MCF 10A (cell line): ENCODE results near the gene AHSP. TPM values are rescaled to one million over a fixed set of nuclear protein-coding genes. Genes with fewer than 3 reads are reported as not detected.
"Not testable (repeated sequence)": the region's sequence is repeated elsewhere in the genome, so short reads cannot be mapped to it uniquely, and the experiment has no call there.

ENCODE experiments used
- BruUV-seq: library from RNA; stranded (reverse); fragments of 400-500 nt; replicated peaks from 2 replicates; lab custom pipeline; 2021; lab: Mats Ljungman, UMichigan
- CTCF ChIA-PET: fragments of 300-600 bp; sonication (Branson Sonifier 250); formaldehyde crosslinking; extraction: SDS; loops from one replicate; lab custom pipeline; 2021; ENCODE audit warnings: antibody characterized with exemption, inconsistent platforms; lab: Yijun Ruan, JAX
- POLR2A ChIA-PET: fragments of 300-600, 350-650 bp; sonication (Branson Sonifier 250); formaldehyde crosslinking; extraction: SDS; loops from one replicate; lab custom pipeline; 2020; ENCODE audit warnings: antibody characterized with exemption, inconsistent platforms; lab: Yijun Ruan, JAX
- DNase-seq: peaks from one replicate; pipeline ENCODE4 v3.0.0-alpha.2; 2018; ENCODE audit not compliant: unreplicated experiment
- H3K27ac Mint-ChIP-seq: one replicate; pipeline ENCODE4 v1.8.0; 2022; ENCODE audit warnings: mild to moderate bottlenecking, low read depth, mixed read lengths; ENCODE audit not compliant: unreplicated experiment
- H3K27me3 Mint-ChIP-seq: one replicate; pipeline ENCODE4 v1.8.0; 2022; ENCODE audit warnings: mixed read lengths; ENCODE audit not compliant: insufficient read depth, unreplicated experiment
- H3K36me3 Mint-ChIP-seq: one replicate; pipeline ENCODE4 v1.8.0; 2022; ENCODE audit warnings: mild to moderate bottlenecking, moderate library complexity, mixed read lengths; ENCODE audit not compliant: insufficient read depth, unreplicated experiment
- H3K4me1 Mint-ChIP-seq: one replicate; pipeline ENCODE4 v1.8.0; 2022; ENCODE audit warnings: mixed read lengths; ENCODE audit not compliant: insufficient read depth, unreplicated experiment
- H3K4me3 Mint-ChIP-seq: one replicate; pipeline ENCODE4 v1.8.0; 2022; ENCODE audit warnings: mild to moderate bottlenecking, moderate library complexity, mixed read lengths; ENCODE audit not compliant: unreplicated experiment
- H3K9me3 Mint-ChIP-seq: one replicate; pipeline ENCODE4 v1.8.0; 2022; ENCODE audit warnings: mixed read lengths; ENCODE audit not compliant: unreplicated experiment
- intact Hi-C: fragments of 100-400 bp; cut with micrococcal nuclease; formaldehyde crosslinking; loops from 2 replicates; pipeline ENCODE4 v1.14.1; 2022
- total RNA-seq: library from RNA; stranded (reverse); gene quantifications from 2 replicates; pipeline ENCODE4 v1.2.3, GENCODE V29; 2022
- TF ChIP-seq, protein P1 (sequence below): fragments of 200-600 bp; IDR thresholded peaks from one replicate; pipeline ENCODE4 v1.8.0; 2022; ENCODE audit warnings: antibody characterized with exemption, mild to moderate bottlenecking; ENCODE audit not compliant: unreplicated experiment

Gene AHSP
- total RNA-seq, 1 experiment from 2014 or later, result not detected

- Mint-ChIP-seq H3K4me3 (no peak overlapping the region), H3K27ac (no peak overlapping the region), H3K36me3 (no peaks in the 10 kb centered on the region), H3K27me3 (no peaks in the 10 kb centered on the region), H3K9me3 (peaks cover 47% of the 10 kb centered on the region), H3K4me1 (no peaks in the 10 kb centered on the region)
- DNase-seq, result no peak
- no TSS peak for BruUV-seq
- CTCF ChIA-PET, result no interaction called here
- intact Hi-C loops, result no loop called here
- TF ChIP-seq, protein P1, sequence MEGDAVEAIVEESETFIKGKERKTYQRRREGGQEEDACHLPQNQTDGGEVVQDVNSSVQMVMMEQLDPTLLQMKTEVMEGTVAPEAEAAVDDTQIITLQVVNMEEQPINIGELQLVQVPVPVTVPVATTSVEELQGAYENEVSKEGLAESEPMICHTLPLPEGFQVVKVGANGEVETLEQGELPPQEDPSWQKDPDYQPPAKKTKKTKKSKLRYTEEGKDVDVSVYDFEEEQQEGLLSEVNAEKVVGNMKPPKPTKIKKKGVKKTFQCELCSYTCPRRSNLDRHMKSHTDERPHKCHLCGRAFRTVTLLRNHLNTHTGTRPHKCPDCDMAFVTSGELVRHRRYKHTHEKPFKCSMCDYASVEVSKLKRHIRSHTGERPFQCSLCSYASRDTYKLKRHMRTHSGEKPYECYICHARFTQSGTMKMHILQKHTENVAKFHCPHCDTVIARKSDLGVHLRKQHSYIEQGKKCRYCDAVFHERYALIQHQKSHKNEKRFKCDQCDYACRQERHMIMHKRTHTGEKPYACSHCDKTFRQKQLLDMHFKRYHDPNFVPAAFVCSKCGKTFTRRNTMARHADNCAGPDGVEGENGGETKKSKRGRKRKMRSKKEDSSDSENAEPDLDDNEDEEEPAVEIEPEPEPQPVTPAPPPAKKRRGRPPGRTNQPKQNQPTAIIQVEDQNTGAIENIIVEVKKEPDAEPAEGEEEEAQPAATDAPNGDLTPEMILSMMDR, result no peak
- POLR2A ChIA-PET, result no interaction called here
These were observed 45.1 kb downstream of the AHSP start for GRCh38 chr16:31572821-31573220.

DNA sequence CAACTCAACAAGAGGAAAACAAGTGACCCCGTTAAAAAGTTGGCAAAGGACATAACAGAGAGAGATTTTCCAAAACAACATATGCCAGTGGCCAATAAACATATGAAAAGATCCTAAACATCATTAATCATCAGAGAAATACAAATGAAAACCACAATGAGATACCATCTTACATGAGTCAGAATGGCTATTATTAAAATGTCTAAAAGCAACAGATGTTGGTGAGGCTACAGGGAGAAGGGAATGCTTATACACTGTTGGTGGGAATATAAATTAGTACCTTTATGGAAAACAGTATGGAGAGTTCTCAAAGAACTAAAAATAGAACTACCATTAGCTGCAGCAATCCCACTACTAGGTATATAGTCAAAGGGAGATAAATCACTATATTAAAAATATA, 46.5 kb downstream of the AHSP start:
- peaks cover 34% of the 10 kb centered on the region for H3K9me3 Mint-ChIP-seq
- H3K36me3 Mint-ChIP-seq, intact Hi-C loops, POLR2A ChIA-PET, H3K27me3 Mint-ChIP-seq, CTCF ChIA-PET, BruUV-seq, H3K4me1 Mint-ChIP-seq, DNase-seq, H3K27ac Mint-ChIP-seq, H3K4me3 Mint-ChIP-seq: not testable (repeated sequence)

DNA sequence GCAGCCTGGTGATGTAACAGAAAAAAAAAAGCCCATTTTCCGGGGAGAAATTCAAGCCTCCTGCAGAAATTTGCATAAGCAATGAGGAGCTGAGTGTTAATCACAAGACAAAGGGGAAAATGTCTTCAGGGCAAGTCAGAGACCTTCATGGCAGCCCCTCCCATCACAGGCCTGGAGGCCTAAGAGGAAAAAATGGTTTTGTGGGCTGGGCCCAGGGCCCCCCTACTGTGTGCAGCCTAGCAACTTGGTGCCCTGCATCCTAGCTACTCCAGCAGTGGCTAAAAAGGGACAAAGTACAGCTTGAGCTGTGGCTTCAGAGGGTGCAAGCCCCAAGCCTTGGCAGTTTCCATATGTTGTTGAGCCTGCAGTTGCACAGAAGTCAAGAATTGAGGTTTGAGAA, 49.7 kb downstream of the AHSP start:
- no peak for DNase-seq
- Mint-ChIP-seq H3K27me3 (no peaks in the 10 kb centered on the region), H3K4me3 (no peak overlapping the region), H3K4me1 (no peaks in the 10 kb centered on the region), H3K36me3 (no peaks in the 10 kb centered on the region), H3K27ac (no peak overlapping the region), H3K9me3 (peaks cover 27% of the 10 kb centered on the region)
- TF ChIP-seq, protein P1, result no peak
- no TSS peak for BruUV-seq
- CTCF ChIA-PET, result no interaction called here
- intact Hi-C loops, result no loop called here
- POLR2A ChIA-PET, result no interaction called here

Other genes with a start within 250 kb of the AHSP start
- gene ITGAX, start 172.7 kb upstream of the AHSP start, total RNA-seq, result 0.14 and 1.2 TPM in 2 replicates
- gene ITGAD, start 134.6 kb upstream of the AHSP start, total RNA-seq, result not detected in 2 replicates
- not detected in 2 replicates for gene COX6A2, start 99.5 kb upstream of the AHSP start, total RNA-seq
- 0.19 and 0.29 TPM in 2 replicates for gene ZNF843, start 85.1 kb upstream of the AHSP start, total RNA-seq
- 8.1 and 10.1 TPM in 2 replicates for gene ARMC5, start 68.4 kb upstream of the AHSP start, total RNA-seq
- gene TGFB1I1, start 55.7 kb upstream of the AHSP start, total RNA-seq, result 14.2 and 14.7 TPM in 2 replicates
- gene SLC5A2, start 44.8 kb upstream of the AHSP start, total RNA-seq, result not detected in 2 replicates
- gene RUSF1, start 19.5 kb upstream of the AHSP start, total RNA-seq, result 72.0 and 88.8 TPM in 2 replicates